Mucosa of rectum (tissue), 2 donors: ENCODE measurements around the gene PEPD.
"Not testable (repeated sequence)": the region's sequence is repeated elsewhere in the genome, so short reads cannot be mapped to it uniquely, and the experiment has no call there.

Source experiments
- H3K27ac ChIP-seq, 2 donors: one replicate each; pipeline ENCODE4 v1.7.0; 2013; ENCODE audit warnings: inconsistent platforms in 2 of 2, low read depth in 2 of 2, low read length in 2 of 2
- H3K27me3 ChIP-seq, 2 donors: one replicate each; pipeline ENCODE4 v1.7.0; 2013; ENCODE audit warnings: low read length in 2 of 2; ENCODE audit not compliant: control insufficient read depth in 2 of 2, insufficient read depth in 2 of 2
- H3K36me3 ChIP-seq, 2 donors: one replicate each; pipeline ENCODE4 v1.7.0; 2013; ENCODE audit warnings: low read length in 2 of 2; ENCODE audit not compliant: control insufficient read depth in 2 of 2, insufficient read depth in 2 of 2
- H3K4me1 ChIP-seq, 2 donors: one replicate each; pipeline ENCODE4 v1.7.0; 2013; ENCODE audit warnings: low read length in 2 of 2, mild to moderate bottlenecking in 1 of 2; ENCODE audit not compliant: control insufficient read depth in 2 of 2, insufficient read depth in 2 of 2
- H3K4me3 ChIP-seq, 2 donors: one replicate each; pipeline ENCODE4 v1.7.0; 2013; ENCODE audit warnings: low read length in 2 of 2
- H3K9ac ChIP-seq, 2 donors: one replicate each; pipeline ENCODE4 v1.7.0; 2013; ENCODE audit warnings: low read length in 2 of 2, low read depth in 1 of 2, mild to moderate bottlenecking in 1 of 2
- H3K9me3 ChIP-seq, 2 donors: one replicate each; pipeline ENCODE4 v1.7.0; 2013; ENCODE audit warnings: low read length in 2 of 2; ENCODE audit not compliant: control insufficient read depth in 2 of 2
- donor health status: healthy.
- donor health status: Normal muscosa, but diverticular disease.

Gene PEPD

DNA sequence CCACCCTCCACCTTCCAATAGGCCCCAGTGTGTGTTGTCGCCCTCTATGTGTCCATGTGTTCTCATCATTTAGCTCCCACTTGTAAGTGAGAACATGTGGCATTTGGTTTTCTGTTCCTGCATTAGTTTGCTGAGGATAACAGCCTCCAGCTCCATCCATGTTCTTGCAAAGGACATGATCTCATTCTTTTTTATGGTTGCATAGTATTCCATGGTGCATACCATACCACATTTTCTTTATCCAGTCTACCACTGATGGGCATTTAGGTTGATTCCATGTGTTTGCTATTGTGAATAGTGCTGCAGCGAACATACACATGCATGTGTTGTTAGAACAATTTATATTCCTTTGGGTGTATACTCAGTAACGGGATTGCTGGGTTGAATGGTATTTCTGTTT lies 42.0 kb downstream of the PEPD start:
- H3K36me3 ChIP-seq, H3K4me3 ChIP-seq, H3K27me3 ChIP-seq, H3K4me1 ChIP-seq, H3K27ac ChIP-seq, H3K9ac ChIP-seq, H3K9me3 ChIP-seq: not testable (repeated sequence)

DNA sequence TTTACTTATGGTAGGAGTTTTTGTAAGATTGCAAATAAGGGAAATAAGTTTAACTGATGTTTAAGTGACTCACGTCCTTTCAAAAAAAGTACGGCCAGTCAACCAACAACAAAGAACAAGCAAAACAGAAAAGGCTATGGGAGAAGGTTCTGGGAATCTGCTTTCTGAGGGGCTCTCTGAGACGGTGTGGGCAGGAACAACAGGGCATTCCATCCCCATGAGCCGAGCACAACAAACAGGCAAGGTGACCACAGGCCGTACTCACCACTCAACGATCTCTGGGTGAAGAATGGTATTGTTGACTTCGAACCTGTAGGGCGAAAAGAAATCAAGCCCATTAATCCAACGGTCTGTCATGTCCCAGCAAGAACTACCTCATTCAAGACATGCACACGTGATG lies 43.8 kb downstream of the PEPD start:
- peaks cover 0 to 6% of the 10 kb centered on the region in 2 donors for H3K36me3 ChIP-seq
- H3K27ac ChIP-seq: no peak overlapping the region
- peaks cover 0 to 3% of the 10 kb centered on the region in 2 donors for H3K4me1 ChIP-seq
- H3K27me3 ChIP-seq: no peaks in the 10 kb centered on the region
- H3K9ac ChIP-seq: no peak overlapping the region
- H3K4me3 ChIP-seq: no peak overlapping the region
- H3K9me3 ChIP-seq: no peaks in the 10 kb centered on the region

DNA sequence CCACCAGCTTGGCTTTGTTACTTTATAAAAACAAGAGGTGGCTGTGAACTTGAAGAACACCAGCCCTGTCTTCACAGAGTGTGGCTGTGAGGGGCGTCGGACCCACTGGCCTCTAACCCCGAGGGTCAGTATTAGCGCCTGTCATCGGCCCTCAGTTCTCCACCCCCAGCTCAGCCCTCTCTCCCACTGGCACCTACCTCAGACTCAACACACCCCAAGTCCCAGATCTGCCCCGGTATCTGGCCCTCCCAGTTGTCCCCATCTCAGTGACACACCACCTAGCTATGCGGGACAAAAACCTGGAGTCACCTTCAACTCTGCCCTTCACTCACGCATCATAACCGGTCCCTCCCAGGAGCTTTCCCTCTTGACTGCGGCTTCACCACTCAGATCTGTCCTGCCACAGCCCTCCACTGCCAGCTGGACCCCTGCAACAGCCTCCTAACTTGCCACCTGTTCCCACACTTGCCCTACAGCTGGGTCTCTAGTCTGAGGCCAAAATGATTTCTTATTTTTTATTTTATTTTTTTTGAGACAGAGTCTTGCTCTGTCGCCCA lies 45.4 kb downstream of the PEPD start:
- H3K4me1 ChIP-seq: peaks cover 0 to 3% of the 10 kb centered on the region in 2 donors
- no peak overlapping the region for H3K27ac ChIP-seq
- no peak overlapping the region for H3K9ac ChIP-seq
- H3K36me3 ChIP-seq: peaks cover 0 to 6% of the 10 kb centered on the region in 2 donors
- no peaks in the 10 kb centered on the region for H3K9me3 ChIP-seq
- H3K27me3 ChIP-seq: no peaks in the 10 kb centered on the region
- H3K4me3 ChIP-seq: no peak overlapping the region

DNA sequence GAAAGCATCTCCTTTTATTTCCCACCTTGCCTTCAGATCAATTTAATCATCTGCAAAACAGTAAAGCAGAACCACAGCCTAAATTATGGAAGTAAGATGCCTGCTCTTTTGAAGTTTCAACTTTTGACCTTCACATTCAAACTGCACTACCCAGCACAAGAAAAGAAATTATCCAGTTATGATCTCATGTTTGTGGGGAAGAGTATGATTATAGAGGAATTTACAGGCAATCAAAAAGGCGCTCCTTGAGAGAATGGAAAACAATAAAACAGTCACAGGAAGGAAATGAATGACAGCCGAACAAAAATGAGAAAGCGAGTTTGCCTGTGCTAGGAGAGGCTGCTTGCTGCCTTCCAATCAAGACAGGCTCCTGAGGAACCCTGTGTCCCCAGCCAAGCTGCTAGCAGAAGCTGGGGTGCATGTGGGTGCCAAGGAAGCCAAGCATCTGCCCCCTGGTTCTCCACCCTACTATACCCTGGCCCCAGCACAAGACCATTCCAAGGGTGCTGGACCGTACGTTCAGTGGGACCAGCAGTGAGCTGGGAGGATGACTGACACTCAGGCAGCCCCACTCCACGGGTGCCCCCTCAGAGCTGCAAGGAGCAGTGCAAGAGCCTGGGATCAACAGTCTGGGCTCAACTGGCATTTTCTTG lies 47.8 kb downstream of the PEPD start:
- no peak overlapping the region for H3K27ac ChIP-seq
- no peaks in the 10 kb centered on the region for H3K9me3 ChIP-seq
- H3K36me3 ChIP-seq: peaks cover 0 to 6% of the 10 kb centered on the region in 2 donors

DNA sequence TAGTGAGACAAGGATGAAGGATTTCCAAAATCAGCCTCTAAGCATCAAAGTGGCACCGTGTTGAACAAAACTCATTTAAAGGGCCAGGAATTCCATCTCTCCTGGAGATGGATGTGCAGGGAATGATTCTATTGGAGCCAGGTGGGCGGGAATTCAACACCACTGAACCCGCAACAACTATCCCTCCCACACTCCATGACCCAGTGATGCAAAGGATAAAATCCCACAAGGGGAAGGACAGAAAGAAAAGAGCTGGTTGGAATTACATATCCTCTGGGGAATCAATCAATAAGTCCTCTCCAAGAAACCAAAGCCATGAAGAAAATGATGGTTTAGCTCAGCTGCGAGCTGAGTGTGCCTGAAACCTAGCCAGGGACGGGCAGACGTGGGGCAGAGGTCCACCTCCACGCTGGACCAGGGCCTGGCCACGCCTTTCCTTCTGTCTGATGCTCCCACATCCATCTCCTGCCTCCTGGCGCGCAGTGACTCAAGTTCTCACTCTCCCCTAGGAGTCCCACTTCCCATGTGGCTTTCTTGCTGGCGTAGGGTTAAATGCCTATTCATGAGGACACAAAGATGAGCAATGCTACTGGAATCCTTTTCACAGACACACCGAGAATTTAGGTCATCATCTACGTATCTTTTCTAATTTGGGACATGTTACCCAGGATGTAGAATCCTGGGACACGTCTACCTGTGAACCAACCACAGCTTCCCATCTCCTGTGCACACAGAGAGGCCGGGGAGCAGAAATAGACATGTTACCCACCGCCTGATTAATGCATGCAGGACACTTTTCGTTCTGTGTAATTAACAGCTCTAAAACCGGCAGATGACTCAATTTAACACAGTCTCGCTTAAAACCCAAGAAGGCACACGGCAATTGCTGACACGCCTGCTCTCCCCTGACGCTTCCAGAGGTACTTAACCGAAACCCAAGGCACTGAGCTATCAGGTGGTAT lies 48.6 kb downstream of the PEPD start:
- Histone ChIP-seq H3K36me3 (peaks cover 0 to 6% of the 10 kb centered on the region in 2 donors), H3K9ac (no peak overlapping the region), H3K4me3 (no peak overlapping the region), H3K27ac (no peak overlapping the region), H3K4me1 (peaks cover 0 to 3% of the 10 kb centered on the region in 2 donors), H3K9me3 (no peaks in the 10 kb centered on the region), H3K27me3 (no peaks in the 10 kb centered on the region)

More for the DNA sequence above, 47.8 kb downstream of the PEPD start:
- Histone ChIP-seq H3K4me3 (no peak overlapping the region), H3K4me1 (peaks cover 0 to 3% of the 10 kb centered on the region in 2 donors), H3K9ac (no peak overlapping the region), H3K27me3 (no peaks in the 10 kb centered on the region)

DNA sequence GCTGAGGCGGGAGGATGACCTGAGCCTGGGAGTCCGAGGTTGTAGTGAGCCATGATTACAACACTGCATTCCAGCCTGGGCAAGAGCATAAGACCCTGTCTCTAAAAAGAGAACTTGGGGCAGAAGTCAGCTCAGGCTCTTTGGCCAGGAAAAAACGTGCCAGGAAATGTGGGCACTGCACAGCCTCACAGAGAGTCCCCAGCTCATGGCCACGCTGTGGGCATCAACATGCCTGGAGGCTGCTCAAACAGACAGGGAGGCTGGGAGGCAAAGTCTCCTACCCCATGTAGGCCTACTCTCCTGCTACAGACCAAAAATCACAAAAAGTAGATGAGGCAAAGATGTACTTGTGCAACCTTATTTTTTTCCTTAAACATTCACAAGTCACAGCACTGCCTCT lies 49.4 kb downstream of the PEPD start:
- H3K9ac ChIP-seq: no peak overlapping the region
- no peaks in the 10 kb centered on the region for H3K27me3 ChIP-seq
- H3K27ac ChIP-seq: no peak overlapping the region
- no peaks in the 10 kb centered on the region for H3K9me3 ChIP-seq
- peaks cover 0 to 3% of the 10 kb centered on the region in 2 donors for H3K4me1 ChIP-seq
- H3K4me3 ChIP-seq: no peak overlapping the region
- H3K36me3 ChIP-seq: peaks cover 0 to 3% of the 10 kb centered on the region in 2 donors

DNA sequence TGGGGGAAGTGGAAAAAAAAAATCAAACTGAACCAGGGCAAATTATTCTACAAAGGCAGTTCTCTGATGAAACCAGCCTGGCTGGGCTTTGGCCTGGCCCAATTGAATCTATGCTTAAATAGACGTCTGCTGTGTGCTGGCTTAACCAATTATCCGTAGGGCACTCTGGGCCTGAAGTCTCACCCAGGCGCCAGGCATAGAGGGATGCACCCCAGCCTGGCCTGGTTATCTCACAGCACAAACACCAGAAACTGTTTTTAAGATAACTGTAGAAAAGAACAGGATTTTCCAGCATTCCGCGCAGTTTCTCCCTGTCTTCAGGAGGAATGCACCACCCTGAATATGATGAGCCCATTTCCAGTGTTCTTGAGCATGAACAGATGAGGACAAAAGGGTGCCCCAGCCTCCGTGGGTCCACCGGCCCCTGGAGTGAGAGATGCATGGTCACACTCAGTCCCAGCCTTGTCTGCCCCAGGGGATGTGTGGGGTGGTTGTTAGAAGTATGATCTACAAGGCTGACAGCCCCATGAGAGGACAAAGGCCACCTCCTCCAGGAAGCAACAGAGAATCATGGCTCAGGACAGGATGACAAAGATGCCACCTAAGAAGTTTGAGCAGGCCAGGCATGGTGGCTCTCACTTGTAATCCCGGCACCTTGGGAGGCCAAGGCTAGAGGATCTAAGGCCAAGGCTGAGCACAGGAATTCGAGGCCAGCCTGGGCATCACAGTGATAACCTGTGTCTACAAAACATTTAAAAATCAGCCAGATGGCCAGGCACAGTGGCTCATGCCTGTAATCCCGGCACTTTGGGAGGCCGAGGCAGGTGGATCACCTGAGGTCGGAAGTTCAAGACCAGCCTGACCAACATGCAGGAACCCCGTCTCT lies 50.2 kb downstream of the PEPD start:
- Histone ChIP-seq H3K27me3 (no peaks in the 10 kb centered on the region), H3K9ac (no peak overlapping the region), H3K4me1 (peaks cover 0 to 3% of the 10 kb centered on the region in 2 donors), H3K9me3 (no peaks in the 10 kb centered on the region), H3K4me3 (no peak overlapping the region), H3K27ac (no peak overlapping the region), H3K36me3 (no peaks in the 10 kb centered on the region)

DNA sequence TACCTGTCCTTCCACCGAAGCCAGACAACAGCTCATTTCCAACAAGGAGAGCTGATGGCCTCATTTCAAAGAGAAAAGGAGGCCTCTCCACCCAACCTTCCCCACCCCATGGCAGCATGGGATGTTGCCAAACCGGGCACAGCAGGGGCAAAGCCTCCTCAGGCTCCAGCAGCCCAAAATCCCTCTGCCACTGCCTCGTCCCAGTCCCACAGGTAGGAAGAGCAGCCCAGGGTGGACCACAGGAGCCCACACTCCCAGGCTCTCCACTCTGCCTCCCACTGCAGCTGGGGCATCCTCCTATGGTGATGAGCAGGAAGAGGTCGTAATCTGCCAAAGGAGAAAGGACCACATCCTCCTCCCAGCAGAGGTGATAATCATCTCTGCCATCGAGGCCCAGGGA lies 50.9 kb downstream of the PEPD start:
- H3K9me3 ChIP-seq: no peaks in the 10 kb centered on the region
- H3K27me3 ChIP-seq: no peaks in the 10 kb centered on the region
- no peaks in the 10 kb centered on the region for H3K36me3 ChIP-seq
- H3K9ac ChIP-seq: no peak overlapping the region
- H3K27ac ChIP-seq: no peak overlapping the region
- H3K4me1 ChIP-seq: peaks cover 0 to 3% of the 10 kb centered on the region in 2 donors
- no peak overlapping the region for H3K4me3 ChIP-seq

DNA sequence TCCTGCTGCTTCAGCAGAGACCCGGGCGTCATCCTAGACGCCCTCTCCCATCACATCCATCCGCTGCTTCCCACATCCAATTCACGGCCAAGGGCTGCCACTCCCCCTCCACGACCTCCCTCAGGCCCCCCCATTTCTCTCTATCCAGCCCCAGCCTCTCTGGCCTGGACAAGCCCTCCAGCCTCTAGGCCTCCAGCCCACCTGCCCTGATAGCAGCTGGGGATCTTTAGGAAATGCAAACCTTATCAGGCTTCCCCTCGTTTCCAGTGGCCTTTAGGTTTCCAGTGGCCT lies 51.6 kb downstream of the PEPD start:
- no peak overlapping the region for H3K4me3 ChIP-seq
- no peak overlapping the region for H3K27ac ChIP-seq

More for the DNA sequence above, 51.6 kb downstream of the PEPD start:
- Histone ChIP-seq H3K9me3 (no peaks in the 10 kb centered on the region), H3K27me3 (no peaks in the 10 kb centered on the region), H3K9ac (no peak overlapping the region), H3K4me1 (peaks cover 0 to 3% of the 10 kb centered on the region in 2 donors), H3K36me3 (no peaks in the 10 kb centered on the region)
